ENCODE results near the gene COL21A1. TPM values are rescaled to one million over a fixed set of nuclear protein-coding genes. Genes with fewer than 3 reads are reported as not detected.
"Not testable (repeated sequence)": the region's sequence is repeated elsewhere in the genome, so short reads cannot be mapped to it uniquely, and the experiment has no call there.

COL21A1 gene
- polyA plus RNA-seq, 5 donors, result 121 to 207 (median 163) TPM

GRCh38 chr6:56017198-56017597 lies 230.2 kb downstream of the COL21A1 start:
- no peak for DNase-seq

- not testable (repeated sequence) for DNase-seq
Observed at GRCh38 chr6:56014039-56014438, 233.3 kb downstream of the COL21A1 start.

GRCh38 chr6:56009636-56010035 lies 237.7 kb downstream of the COL21A1 start:
- no peak for DNase-seq
